Liver (tissue), 9 donors: ENCODE data around the gene GALNT17. TPM values are rescaled to one million over a fixed set of nuclear protein-coding genes. Genes with fewer than 3 reads are reported as not detected.

Experiments used
- DNase-seq: peaks from one replicate; pipeline ENCODE4 v3.0.0-alpha.2; 2017; ENCODE audit warnings: low spot score
- H3K27ac ChIP-seq, 2 donors: one replicate each; pipeline ENCODE4 v1.7.0; 2013; ENCODE audit warnings: inconsistent platforms in 2 of 2, low read length in 2 of 2, control low read depth in 1 of 2, low read depth in 1 of 2, mild to moderate bottlenecking in 1 of 2
- H3K27me3 ChIP-seq, 4 donors: one replicate each; pipeline versions ENCODE4 v1.6.1 to v1.7.0; 2013; ENCODE audit warnings: low read length in 3 of 4, inconsistent platforms in 1 of 4, mild to moderate bottlenecking in 1 of 4, moderate library complexity in 1 of 4; ENCODE audit not compliant: control insufficient read depth in 4 of 4, insufficient read depth in 4 of 4
- H3K36me3 ChIP-seq, 4 donors: one replicate each; pipeline versions ENCODE4 v1.6.1 to v1.7.0; 2013; ENCODE audit warnings: low read length in 3 of 4, mild to moderate bottlenecking in 3 of 4, low read depth in 1 of 4, moderate library complexity in 1 of 4; ENCODE audit not compliant: control insufficient read depth in 4 of 4, insufficient read depth in 3 of 4
- H3K4me1 ChIP-seq, 4 donors: one replicate each; pipeline versions ENCODE4 v1.6.1 to v1.7.0; 2013; ENCODE audit warnings: low read length in 3 of 4, mild to moderate bottlenecking in 3 of 4, moderate library complexity in 1 of 4; ENCODE audit not compliant: control insufficient read depth in 4 of 4, insufficient read depth in 4 of 4
- H3K4me3 ChIP-seq, 3 donors: one replicate each; pipeline versions ENCODE4 v1.6.1 to v1.7.0; 2013; ENCODE audit warnings: low read length in 3 of 3, control low read depth in 1 of 3, low read depth in 1 of 3, mild to moderate bottlenecking in 1 of 3
- H3K9ac ChIP-seq, 2 donors: one replicate each; pipeline ENCODE4 v1.7.0; 2013; ENCODE audit warnings: low read length in 2 of 2, mild to moderate bottlenecking in 2 of 2, moderate library complexity in 2 of 2, control low read depth in 1 of 2, low read depth in 1 of 2
- H3K9me3 ChIP-seq, 4 donors: one replicate each; pipeline versions ENCODE4 v1.6.1 to v1.7.0; 2013; ENCODE audit warnings: low read length in 3 of 4; ENCODE audit not compliant: control insufficient read depth in 4 of 4
- FOXA1 ChIP-seq: IDR thresholded peaks from 2 replicates; pipeline ENCODE4 v1.6.1; 2016; ENCODE audit warnings: antibody characterized with exemption
- FOXA2 ChIP-seq: IDR thresholded peaks from 2 replicates; pipeline ENCODE4 v1.6.1; 2016; ENCODE audit warnings: antibody characterized with exemption
- GABPA ChIP-seq, 2 donors: IDR thresholded peaks in 1 of 2; conservative IDR thresholded peaks in 1 of 2; 2 replicates each; pipeline ENCODE4 v1.6.1; 2016; ENCODE audit warnings: antibody characterized with exemption in 2 of 2, mild to moderate bottlenecking in 1 of 2, moderate library complexity in 1 of 2
- HNF4A ChIP-seq, 2 donors: conservative IDR thresholded peaks; 2 replicates each; pipeline ENCODE4 v1.6.1; 2016; ENCODE audit warnings: antibody characterized with exemption in 2 of 2, mild to moderate bottlenecking in 2 of 2
- HNF4G ChIP-seq: IDR thresholded peaks from 2 replicates; pipeline ENCODE4 v1.6.1; 2016; ENCODE audit warnings: antibody characterized with exemption
- JUND ChIP-seq, 2 donors: IDR thresholded peaks; 2 replicates each; pipeline ENCODE4 v1.6.1; 2016; ENCODE audit warnings: antibody characterized with exemption in 2 of 2
- NR2F2 ChIP-seq: IDR thresholded peaks from 2 replicates; pipeline ENCODE4 v1.6.1; 2016; ENCODE audit warnings: antibody characterized with exemption
- RAD21 ChIP-seq, 2 donors: IDR thresholded peaks; 2 replicates each; pipeline ENCODE4 v1.6.1; 2016; ENCODE audit warnings: antibody characterized with exemption in 2 of 2, mild to moderate bottlenecking in 2 of 2
- RXRA ChIP-seq, 2 donors: IDR thresholded peaks; 2 replicates each; pipeline ENCODE4 v1.6.1; 2017 to 2018; ENCODE audit warnings: antibody characterized with exemption in 2 of 2, mild to moderate bottlenecking in 1 of 2
- SP1 ChIP-seq: IDR thresholded peaks from 2 replicates; pipeline ENCODE4 v1.6.1; 2018; ENCODE audit warnings: antibody characterized with exemption, mild to moderate bottlenecking
- TAF1 ChIP-seq: conservative IDR thresholded peaks from 2 replicates; pipeline ENCODE4 v1.6.1; 2016; ENCODE audit warnings: antibody characterized with exemption, mild to moderate bottlenecking
- YY1 ChIP-seq: IDR thresholded peaks from 2 replicates; pipeline ENCODE4 v1.6.1; 2016; ENCODE audit warnings: antibody characterized with exemption, mild to moderate bottlenecking
- WGBS: extraction: QIAGEN DNeasy Blood & Tissue Kit; methylation state at CpG from one replicate; pipeline ENCODE4 v1.1.7; 2013; 5-methylcytosine and 5-hydroxymethylcytosine counted together
- polyA plus RNA-seq, 2 donors: library from polyadenylated mRNA; stranded (reverse) in 1 of 2; unstranded in 1 of 2; fragments of 200-250 nt in 1 of 2; fragments of >200 nt in 1 of 2; fragmentation: Nextera tagmentation in 1 of 2; extraction: Ambion mirVana in 1 of 2; gene quantifications; one replicate each; pipeline versions ENCODE4 v1.2.1 to v1.2.3, GENCODE V29; 2013 to 2015
- total RNA-seq, 2 donors: library from RNA; depleted of rRNA; stranded (reverse); fragments of >200 nt; gene quantifications; one replicate each; pipeline ENCODE4 v1.2.3, GENCODE V29; 2014
- TF ChIP-seq, protein P1 (sequence below): IDR thresholded peaks from 2 replicates; pipeline ENCODE4 v1.6.1; 2016; ENCODE audit warnings: antibody characterized with exemption, mild to moderate bottlenecking
- TF ChIP-seq, protein P2 (sequence below): IDR thresholded peaks from 2 replicates; pipeline ENCODE4 v1.6.1; 2016; ENCODE audit warnings: antibody characterized with exemption
- TF ChIP-seq, protein P3 (sequence below): fragments of 150-350 bp; IDR thresholded peaks from 2 replicates; pipeline ENCODE4 v1.5.1; 2017; ENCODE audit warnings: improper control_type of control experiment, low read depth, low read length; ENCODE audit not compliant: missing input control
- TF ChIP-seq, protein P4 (sequence below): IDR thresholded peaks from 2 replicates; pipeline ENCODE4 v1.6.1; 2016; ENCODE audit warnings: antibody characterized with exemption
- TF ChIP-seq, protein P5 (sequence below): IDR thresholded peaks from 2 replicates; pipeline ENCODE4 v1.6.1; 2016; ENCODE audit warnings: antibody characterized with exemption
- donor health status: healthy.
- donor health status: healthy.
- donor health status: healthy.
- donor health status: healthy.
- donor health status: healthy.

The GALNT17 gene
- total and polyA plus RNA-seq, 4 donors = 0.10 to 0.42 (median 0.37) TPM; not detected in 1

DNA sequence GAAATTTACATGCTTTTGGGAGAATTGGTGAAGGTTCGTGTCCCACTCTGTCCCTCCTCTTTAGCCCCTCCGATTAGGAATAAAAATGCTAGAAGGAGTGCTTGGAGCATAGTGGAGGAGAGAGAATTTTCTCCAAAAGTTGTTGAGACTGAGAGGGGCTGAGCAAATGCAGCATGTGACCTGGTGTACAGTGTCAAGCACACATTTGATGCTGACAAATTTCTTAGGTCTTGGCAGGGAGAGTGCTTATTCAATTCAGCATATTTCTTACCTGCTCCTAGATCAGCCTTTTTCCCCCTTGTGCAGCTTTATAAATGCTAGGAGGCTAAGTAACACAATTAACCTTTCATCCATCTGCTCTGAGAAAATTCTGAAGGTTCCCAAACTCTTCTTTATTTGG, 189.0 kb downstream of the GALNT17 start:
- WGBS = 56% methylated on average over 2 of the region's 2 CpGs
- H3K9ac ChIP-seq = no peak overlapping the region
- DNase-seq = no peak
- no peak overlapping the region for H3K4me3 ChIP-seq
- no peaks in the 10 kb centered on the region for H3K36me3 ChIP-seq
- no peak overlapping the region for H3K27ac ChIP-seq
- H3K27me3 ChIP-seq = no peaks in the 10 kb centered on the region
- TF ChIP-seq SP1 (no peak), FOXA1 (no peak), RXRA (IDR thresholded peaks at IDR 0.05) (no peak), HNF4G (no peak), FOXA2 (no peak), HNF4A (conservative IDR thresholded peaks at IDR 0.05) (no peak), RAD21 (IDR thresholded peaks at IDR 0.05) (no peak), GABPA (IDR thresholded peaks at IDR 0.05 in 1 of 2, conservative IDR thresholded peaks at IDR 0.05 in 1 of 2) (no peak), TAF1 (no peak), JUND (IDR thresholded peaks at IDR 0.05) (no peak), NR2F2 (no peak), YY1 (no peak)
- TF ChIP-seq, protein P1, sequence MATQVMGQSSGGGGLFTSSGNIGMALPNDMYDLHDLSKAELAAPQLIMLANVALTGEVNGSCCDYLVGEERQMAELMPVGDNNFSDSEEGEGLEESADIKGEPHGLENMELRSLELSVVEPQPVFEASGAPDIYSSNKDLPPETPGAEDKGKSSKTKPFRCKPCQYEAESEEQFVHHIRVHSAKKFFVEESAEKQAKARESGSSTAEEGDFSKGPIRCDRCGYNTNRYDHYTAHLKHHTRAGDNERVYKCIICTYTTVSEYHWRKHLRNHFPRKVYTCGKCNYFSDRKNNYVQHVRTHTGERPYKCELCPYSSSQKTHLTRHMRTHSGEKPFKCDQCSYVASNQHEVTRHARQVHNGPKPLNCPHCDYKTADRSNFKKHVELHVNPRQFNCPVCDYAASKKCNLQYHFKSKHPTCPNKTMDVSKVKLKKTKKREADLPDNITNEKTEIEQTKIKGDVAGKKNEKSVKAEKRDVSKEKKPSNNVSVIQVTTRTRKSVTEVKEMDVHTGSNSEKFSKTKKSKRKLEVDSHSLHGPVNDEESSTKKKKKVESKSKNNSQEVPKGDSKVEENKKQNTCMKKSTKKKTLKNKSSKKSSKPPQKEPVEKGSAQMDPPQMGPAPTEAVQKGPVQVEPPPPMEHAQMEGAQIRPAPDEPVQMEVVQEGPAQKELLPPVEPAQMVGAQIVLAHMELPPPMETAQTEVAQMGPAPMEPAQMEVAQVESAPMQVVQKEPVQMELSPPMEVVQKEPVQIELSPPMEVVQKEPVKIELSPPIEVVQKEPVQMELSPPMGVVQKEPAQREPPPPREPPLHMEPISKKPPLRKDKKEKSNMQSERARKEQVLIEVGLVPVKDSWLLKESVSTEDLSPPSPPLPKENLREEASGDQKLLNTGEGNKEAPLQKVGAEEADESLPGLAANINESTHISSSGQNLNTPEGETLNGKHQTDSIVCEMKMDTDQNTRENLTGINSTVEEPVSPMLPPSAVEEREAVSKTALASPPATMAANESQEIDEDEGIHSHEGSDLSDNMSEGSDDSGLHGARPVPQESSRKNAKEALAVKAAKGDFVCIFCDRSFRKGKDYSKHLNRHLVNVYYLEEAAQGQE = no peak
- TF ChIP-seq, protein P2, sequence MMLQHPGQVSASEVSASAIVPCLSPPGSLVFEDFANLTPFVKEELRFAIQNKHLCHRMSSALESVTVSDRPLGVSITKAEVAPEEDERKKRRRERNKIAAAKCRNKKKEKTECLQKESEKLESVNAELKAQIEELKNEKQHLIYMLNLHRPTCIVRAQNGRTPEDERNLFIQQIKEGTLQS = no peak
- TF ChIP-seq, protein P3, sequence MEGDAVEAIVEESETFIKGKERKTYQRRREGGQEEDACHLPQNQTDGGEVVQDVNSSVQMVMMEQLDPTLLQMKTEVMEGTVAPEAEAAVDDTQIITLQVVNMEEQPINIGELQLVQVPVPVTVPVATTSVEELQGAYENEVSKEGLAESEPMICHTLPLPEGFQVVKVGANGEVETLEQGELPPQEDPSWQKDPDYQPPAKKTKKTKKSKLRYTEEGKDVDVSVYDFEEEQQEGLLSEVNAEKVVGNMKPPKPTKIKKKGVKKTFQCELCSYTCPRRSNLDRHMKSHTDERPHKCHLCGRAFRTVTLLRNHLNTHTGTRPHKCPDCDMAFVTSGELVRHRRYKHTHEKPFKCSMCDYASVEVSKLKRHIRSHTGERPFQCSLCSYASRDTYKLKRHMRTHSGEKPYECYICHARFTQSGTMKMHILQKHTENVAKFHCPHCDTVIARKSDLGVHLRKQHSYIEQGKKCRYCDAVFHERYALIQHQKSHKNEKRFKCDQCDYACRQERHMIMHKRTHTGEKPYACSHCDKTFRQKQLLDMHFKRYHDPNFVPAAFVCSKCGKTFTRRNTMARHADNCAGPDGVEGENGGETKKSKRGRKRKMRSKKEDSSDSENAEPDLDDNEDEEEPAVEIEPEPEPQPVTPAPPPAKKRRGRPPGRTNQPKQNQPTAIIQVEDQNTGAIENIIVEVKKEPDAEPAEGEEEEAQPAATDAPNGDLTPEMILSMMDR = no peak
- TF ChIP-seq, protein P4, sequence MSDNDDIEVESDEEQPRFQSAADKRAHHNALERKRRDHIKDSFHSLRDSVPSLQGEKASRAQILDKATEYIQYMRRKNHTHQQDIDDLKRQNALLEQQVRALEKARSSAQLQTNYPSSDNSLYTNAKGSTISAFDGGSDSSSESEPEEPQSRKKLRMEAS = no peak
- TF ChIP-seq, protein P5, sequence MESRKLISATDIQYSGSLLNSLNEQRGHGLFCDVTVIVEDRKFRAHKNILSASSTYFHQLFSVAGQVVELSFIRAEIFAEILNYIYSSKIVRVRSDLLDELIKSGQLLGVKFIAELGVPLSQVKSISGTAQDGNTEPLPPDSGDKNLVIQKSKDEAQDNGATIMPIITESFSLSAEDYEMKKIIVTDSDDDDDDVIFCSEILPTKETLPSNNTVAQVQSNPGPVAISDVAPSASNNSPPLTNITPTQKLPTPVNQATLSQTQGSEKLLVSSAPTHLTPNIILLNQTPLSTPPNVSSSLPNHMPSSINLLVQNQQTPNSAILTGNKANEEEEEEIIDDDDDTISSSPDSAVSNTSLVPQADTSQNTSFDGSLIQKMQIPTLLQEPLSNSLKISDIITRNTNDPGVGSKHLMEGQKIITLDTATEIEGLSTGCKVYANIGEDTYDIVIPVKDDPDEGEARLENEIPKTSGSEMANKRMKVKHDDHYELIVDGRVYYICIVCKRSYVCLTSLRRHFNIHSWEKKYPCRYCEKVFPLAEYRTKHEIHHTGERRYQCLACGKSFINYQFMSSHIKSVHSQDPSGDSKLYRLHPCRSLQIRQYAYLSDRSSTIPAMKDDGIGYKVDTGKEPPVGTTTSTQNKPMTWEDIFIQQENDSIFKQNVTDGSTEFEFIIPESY = no peak
- H3K9me3 ChIP-seq = peaks cover 0 to 4% (median 1%) of the 10 kb centered on the region in 4 donors
- H3K4me1 ChIP-seq = no peaks in the 10 kb centered on the region

DNA sequence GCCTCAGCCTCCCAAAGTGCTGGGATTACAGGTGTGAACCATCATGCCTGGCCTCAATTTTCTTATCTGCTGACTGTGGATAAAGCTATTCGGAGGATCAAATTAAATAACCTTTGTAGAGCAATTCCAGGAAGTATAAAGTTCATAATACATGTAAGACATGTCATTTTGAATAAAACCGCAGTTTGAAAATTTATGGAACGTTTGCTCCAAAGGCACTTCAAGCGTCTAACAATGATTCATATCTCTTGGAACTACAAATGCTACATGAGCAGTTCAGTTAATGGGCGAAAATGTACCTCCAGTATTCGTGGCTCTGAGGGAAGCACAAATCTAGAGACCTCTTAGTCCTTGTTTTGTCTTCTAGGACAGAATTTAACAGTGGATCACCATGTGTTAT, 190.3 kb downstream of the GALNT17 start:
- H3K9me3 ChIP-seq = peaks cover 0 to 4% (median 0%) of the 10 kb centered on the region in 4 donors
- no peak overlapping the region for H3K4me3 ChIP-seq
- 74% methylated on average over 6 of the region's 6 CpGs for WGBS
- no peak overlapping the region for H3K27ac ChIP-seq
- no peaks in the 10 kb centered on the region for H3K27me3 ChIP-seq
- TF ChIP-seq, protein P1 = no peak
- no peak for DNase-seq
- H3K9ac ChIP-seq = no peak overlapping the region
- no peaks in the 10 kb centered on the region for H3K36me3 ChIP-seq
- H3K4me1 ChIP-seq = no peaks in the 10 kb centered on the region
